Measurements from ENCODE around the gene LMX1A. TPM values are rescaled to one million over a fixed set of nuclear protein-coding genes. Genes with fewer than 3 reads are reported as not detected.

The LMX1A gene
- total and polyA plus RNA-seq, 9 of the 15 experiments (the other 6 are each of a cell fraction or from before 2014, with no cell fraction given): not detected

DNA sequence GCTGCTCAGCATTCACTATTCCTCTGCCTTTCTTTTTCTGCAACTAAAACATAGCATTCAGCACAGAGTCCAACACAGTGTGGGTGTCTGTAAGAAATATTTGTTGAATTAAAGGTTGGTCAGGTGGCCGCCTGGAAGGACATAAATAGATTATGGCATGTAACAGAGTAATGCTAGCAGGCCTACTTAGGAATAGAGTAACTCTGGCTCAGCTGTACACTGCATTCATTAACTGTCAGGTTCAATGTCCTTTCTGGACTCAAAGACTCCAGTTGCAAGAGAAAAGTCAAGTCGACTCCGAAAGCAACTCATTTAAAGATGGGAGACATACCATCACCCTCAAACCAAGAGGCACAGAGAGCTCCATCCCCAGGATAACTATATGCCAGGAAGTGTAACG, 116.0 kb downstream of the LMX1A start (continued):
- TF ChIP-seq, protein P1, sequence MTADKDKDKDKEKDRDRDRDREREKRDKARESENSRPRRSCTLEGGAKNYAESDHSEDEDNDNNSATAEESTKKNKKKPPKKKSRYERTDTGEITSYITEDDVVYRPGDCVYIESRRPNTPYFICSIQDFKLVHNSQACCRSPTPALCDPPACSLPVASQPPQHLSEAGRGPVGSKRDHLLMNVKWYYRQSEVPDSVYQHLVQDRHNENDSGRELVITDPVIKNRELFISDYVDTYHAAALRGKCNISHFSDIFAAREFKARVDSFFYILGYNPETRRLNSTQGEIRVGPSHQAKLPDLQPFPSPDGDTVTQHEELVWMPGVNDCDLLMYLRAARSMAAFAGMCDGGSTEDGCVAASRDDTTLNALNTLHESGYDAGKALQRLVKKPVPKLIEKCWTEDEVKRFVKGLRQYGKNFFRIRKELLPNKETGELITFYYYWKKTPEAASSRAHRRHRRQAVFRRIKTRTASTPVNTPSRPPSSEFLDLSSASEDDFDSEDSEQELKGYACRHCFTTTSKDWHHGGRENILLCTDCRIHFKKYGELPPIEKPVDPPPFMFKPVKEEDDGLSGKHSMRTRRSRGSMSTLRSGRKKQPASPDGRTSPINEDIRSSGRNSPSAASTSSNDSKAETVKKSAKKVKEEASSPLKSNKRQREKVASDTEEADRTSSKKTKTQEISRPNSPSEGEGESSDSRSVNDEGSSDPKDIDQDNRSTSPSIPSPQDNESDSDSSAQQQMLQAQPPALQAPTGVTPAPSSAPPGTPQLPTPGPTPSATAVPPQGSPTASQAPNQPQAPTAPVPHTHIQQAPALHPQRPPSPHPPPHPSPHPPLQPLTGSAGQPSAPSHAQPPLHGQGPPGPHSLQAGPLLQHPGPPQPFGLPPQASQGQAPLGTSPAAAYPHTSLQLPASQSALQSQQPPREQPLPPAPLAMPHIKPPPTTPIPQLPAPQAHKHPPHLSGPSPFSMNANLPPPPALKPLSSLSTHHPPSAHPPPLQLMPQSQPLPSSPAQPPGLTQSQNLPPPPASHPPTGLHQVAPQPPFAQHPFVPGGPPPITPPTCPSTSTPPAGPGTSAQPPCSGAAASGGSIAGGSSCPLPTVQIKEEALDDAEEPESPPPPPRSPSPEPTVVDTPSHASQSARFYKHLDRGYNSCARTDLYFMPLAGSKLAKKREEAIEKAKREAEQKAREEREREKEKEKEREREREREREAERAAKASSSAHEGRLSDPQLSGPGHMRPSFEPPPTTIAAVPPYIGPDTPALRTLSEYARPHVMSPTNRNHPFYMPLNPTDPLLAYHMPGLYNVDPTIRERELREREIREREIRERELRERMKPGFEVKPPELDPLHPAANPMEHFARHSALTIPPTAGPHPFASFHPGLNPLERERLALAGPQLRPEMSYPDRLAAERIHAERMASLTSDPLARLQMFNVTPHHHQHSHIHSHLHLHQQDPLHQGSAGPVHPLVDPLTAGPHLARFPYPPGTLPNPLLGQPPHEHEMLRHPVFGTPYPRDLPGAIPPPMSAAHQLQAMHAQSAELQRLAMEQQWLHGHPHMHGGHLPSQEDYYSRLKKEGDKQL (CRISPR knock-in tag; IDR thresholded peaks at IDR 0.05; ENCODE audit: borderline replicate concordance): no peak

DNA sequence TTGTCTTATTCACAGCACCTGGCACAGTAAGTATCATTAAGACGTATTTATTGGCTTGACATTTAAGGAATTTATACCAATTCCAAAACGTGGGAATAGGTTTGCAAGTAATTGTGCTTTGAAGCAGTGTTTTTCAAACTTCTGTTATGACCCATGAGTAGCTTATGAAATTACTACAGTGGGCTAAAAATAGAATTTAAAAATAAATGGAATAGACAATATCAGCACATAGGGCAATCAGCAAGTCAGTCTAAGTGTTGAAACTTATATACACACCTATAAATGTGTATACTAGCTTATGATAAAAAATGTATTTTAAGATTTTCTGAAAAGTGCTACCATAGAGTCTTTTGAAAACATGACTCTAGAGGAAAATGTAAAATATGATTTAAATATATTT, 116.6 kb downstream of the LMX1A start:
- no peak overlapping the region for H3K27ac ChIP-seq (ENCODE audit: extremely low read depth, low read depth, low read length)
- intact Hi-C loops (cut with micrococcal nuclease): no loop called here
- peaks cover 0 to 10% of the 10 kb centered on the region in 2 experiments; a peak in 1 of 5 replicates for H3K4me1 ChIP-seq (replicated peaks in 1 of 2; ENCODE audit: control insufficient read depth in 2 of 2, insufficient read depth in 2 of 2, low read length in 2 of 2)
- ATAC-seq (no peak), FAIRE-seq (no peak), DNase-seq (ENCODE audit: extremely low read depth in 1 of 4, low spot score in 3 of 4) (no peak)
- H2AFZ ChIP-seq (ENCODE audit: low read depth, low read length): no peak overlapping the region
- in situ Hi-C loops (cut with MboI): no loop called here
- H3K79me2 ChIP-seq (ENCODE audit: control insufficient read depth, insufficient read depth, low read length): no peaks in the 10 kb centered on the region
- no peak overlapping the region for H3K4me3 ChIP-seq
- ChIA-PET POLR2A (interaction anchor here (1.0 kb wide), 1 partner anchor 12 kb away, joined by 3 read pairs; no protein-coding TSS in a partner anchor), CTCF (ENCODE audit: low intra/inter-chr PET ratio) (no interaction called here)
- H4K20me1 ChIP-seq (replicated peaks; ENCODE audit: control insufficient read depth, insufficient read depth, low read length): no peaks in the 10 kb centered on the region
- WGBS (ENCODE audit: insufficient coverage, low coverage, missing lambda C conversion rate): 0% methylated on average over 2 of the region's 2 CpGs
- no TSS peak for BruUV-seq (replicated peaks)
- no peak for TF ChIP-seq CREB1 (IDR thresholded peaks at IDR 0.05)
- no peak for TF ChIP-seq CREB1 (CRISPR knock-in tag; IDR thresholded peaks at IDR 0.05)
- no peak for TF ChIP-seq RBM17 (IDR thresholded peaks at IDR 0.05; ENCODE audit: borderline replicate concordance, low read depth, low read length)
- TF ChIP-seq ZNF431 (CRISPR knock-in tag; IDR thresholded peaks at IDR 0.05): no peak
- TF ChIP-seq SOX6 (IDR thresholded peaks at IDR 0.05): no peak
- no peak for TF ChIP-seq ZNF766 (CRISPR knock-in tag; conservative IDR thresholded peaks at IDR 0.05)
- H3K36me3 ChIP-seq (ENCODE audit: control insufficient read depth, insufficient read depth, low read length): no peaks in the 10 kb centered on the region
- H3K4me2 ChIP-seq (ENCODE audit: insufficient read depth, low read length): no peak overlapping the region
- no peak overlapping the region for H3K9ac ChIP-seq (ENCODE audit: insufficient read depth in 1 of 2, low read depth in 2 of 2, low read length in 2 of 2)
- peaks cover 10 to 15% of the 10 kb centered on the region in 2 experiments for H3K27me3 ChIP-seq (ENCODE audit: control insufficient read depth in 2 of 2, insufficient read depth in 2 of 2, low read length in 2 of 2)
- H3K9me3 ChIP-seq (replicated peaks; ENCODE audit: control insufficient read depth, insufficient read depth, low read depth, low read length): no peaks in the 10 kb centered on the region
- no peaks in the 10 kb centered on the region for H3K9me1 ChIP-seq (ENCODE audit: control insufficient read depth, insufficient read depth, low read length)
